WERI-Rb-1 (cell line): ENCODE measurements around the gene HNRNPA1L2.
"Not testable (repeated sequence)": the region's sequence is repeated elsewhere in the genome, so short reads cannot be mapped to it uniquely, and the experiment has no call there.

ENCODE experiments used
- DNase-seq: peaks from one replicate; pipeline ENCODE4 v3.0.0-alpha.2; 2020
- H3K27ac ChIP-seq: fragments of 250-450 bp; sonication (Bioruptor Pico); 2 replicates; pipeline ENCODE4 v1.5.1; 2020; ENCODE audit warnings: mild to moderate bottlenecking, moderate library complexity
- H3K27me3 ChIP-seq: fragments of 250-450 bp; sonication (Bioruptor Pico); 2 replicates; pipeline ENCODE4 v1.5.1; 2021; ENCODE audit warnings: mild to moderate bottlenecking, low read depth, moderate library complexity; ENCODE audit not compliant: insufficient read depth, severe bottlenecking
- H3K36me3 ChIP-seq: fragments of 250-450 bp; sonication (Bioruptor Pico); 2 replicates; pipeline ENCODE4 v1.5.1; 2020; ENCODE audit warnings: mild to moderate bottlenecking, moderate library complexity
- H3K4me3 ChIP-seq: 2 replicates; pipeline ENCODE4 v1.5.1; 2011; ENCODE audit warnings: low read depth, mild to moderate bottlenecking, control low read depth, low read length
- H3K9me3 ChIP-seq: fragments of 250-450 bp; sonication (Bioruptor Pico); 2 replicates; pipeline ENCODE4 v1.5.1; 2021; ENCODE audit warnings: mild to moderate bottlenecking, moderate library complexity; ENCODE audit not compliant: severe bottlenecking
- TF ChIP-seq, protein P1 (sequence below): IDR thresholded peaks from 2 replicates; pipeline ENCODE4 v1.5.1; 2011; ENCODE audit warnings: low read depth, mild to moderate bottlenecking, control low read depth, inconsistent platforms, low read length

HNRNPA1L2 gene

DNA sequence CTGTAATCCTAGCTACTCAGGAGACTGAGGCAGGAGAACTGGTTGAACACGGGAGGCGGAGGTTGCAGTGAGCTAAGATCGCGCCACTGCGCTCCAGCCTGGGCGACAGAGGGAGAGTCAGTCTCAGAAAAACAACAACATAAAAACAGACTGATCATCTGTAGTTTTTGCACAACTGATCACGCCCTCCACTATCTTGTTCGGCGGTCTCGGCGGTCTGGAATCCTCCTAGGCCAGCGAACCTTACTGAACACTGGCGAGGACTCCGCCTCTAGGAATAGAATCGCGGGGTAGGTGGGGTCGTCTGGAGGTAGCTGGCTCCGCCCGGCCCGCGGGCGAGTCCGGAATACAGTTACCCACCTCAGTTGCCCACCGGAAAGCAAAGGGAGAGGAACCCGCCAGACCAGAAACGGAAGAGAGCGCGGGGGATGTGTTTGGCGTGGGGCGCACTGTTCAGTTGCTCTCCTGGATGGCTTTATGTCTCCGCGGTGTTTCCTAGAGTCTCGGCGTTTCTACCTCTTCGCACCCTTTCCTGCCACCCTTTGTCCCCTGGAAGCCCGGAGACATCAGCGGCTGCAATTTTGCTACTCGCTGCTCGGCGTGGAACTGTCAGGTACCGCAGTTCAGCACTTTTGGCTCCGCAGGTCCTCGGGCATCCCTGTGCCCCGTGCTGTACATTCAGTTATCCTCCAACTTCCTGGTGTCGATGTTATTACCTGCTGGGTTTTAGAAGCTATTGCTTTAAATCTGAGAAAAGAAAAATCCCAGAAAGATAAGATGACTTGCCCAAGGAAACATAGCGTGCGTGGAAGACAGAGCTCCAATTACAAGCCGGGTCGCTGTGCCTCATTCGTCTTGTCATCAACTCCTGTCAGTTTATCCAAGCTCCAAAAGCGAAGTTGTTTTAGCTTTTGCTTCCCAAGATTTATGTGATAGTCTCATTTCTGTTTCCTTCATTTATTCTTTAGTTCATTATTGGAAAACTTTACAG is 24.9 kb upstream of the HNRNPA1L2 start:
- TF ChIP-seq, protein P1, sequence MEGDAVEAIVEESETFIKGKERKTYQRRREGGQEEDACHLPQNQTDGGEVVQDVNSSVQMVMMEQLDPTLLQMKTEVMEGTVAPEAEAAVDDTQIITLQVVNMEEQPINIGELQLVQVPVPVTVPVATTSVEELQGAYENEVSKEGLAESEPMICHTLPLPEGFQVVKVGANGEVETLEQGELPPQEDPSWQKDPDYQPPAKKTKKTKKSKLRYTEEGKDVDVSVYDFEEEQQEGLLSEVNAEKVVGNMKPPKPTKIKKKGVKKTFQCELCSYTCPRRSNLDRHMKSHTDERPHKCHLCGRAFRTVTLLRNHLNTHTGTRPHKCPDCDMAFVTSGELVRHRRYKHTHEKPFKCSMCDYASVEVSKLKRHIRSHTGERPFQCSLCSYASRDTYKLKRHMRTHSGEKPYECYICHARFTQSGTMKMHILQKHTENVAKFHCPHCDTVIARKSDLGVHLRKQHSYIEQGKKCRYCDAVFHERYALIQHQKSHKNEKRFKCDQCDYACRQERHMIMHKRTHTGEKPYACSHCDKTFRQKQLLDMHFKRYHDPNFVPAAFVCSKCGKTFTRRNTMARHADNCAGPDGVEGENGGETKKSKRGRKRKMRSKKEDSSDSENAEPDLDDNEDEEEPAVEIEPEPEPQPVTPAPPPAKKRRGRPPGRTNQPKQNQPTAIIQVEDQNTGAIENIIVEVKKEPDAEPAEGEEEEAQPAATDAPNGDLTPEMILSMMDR, result no peak
- DNase-seq, result peak; percentile 78
- H3K9me3 ChIP-seq, result no peaks in the 10 kb centered on the region

GRCh38 chr13:52631083-52631690 is 11.0 kb upstream of the HNRNPA1L2 start:
- H3K27ac ChIP-seq, H3K36me3 ChIP-seq, H3K27me3 ChIP-seq, H3K4me3 ChIP-seq, DNase-seq, H3K9me3 ChIP-seq: not testable (repeated sequence)

More for the DNA sequence above, 24.9 kb upstream of the HNRNPA1L2 start:
- Histone ChIP-seq H3K4me3 (peak overlapping the region; percentile 82), H3K27ac (no peak overlapping the region), H3K36me3 (no peaks in the 10 kb centered on the region), H3K27me3 (no peaks in the 10 kb centered on the region)

- no peak for DNase-seq
- TF ChIP-seq, protein P1, result no peak
- H3K27me3 ChIP-seq, result no peaks in the 10 kb centered on the region
- no peaks in the 10 kb centered on the region for H3K36me3 ChIP-seq
- H3K4me3 ChIP-seq, result no peak overlapping the region
- no peaks in the 10 kb centered on the region for H3K9me3 ChIP-seq
- no peak overlapping the region for H3K27ac ChIP-seq
Measured at GRCh38 chr13:52638666-52639328, 3.4 kb upstream of the HNRNPA1L2 start.

GRCh38 chr13:52644108-52644507 is 1.9 kb downstream of the HNRNPA1L2 start:
- Histone ChIP-seq H3K4me3 (no peak overlapping the region), H3K27ac (no peak overlapping the region), H3K27me3 (no peaks in the 10 kb centered on the region), H3K36me3 (no peaks in the 10 kb centered on the region), H3K9me3 (no peaks in the 10 kb centered on the region)
- TF ChIP-seq, protein P1, result no peak
- DNase-seq, result no peak

DNA sequence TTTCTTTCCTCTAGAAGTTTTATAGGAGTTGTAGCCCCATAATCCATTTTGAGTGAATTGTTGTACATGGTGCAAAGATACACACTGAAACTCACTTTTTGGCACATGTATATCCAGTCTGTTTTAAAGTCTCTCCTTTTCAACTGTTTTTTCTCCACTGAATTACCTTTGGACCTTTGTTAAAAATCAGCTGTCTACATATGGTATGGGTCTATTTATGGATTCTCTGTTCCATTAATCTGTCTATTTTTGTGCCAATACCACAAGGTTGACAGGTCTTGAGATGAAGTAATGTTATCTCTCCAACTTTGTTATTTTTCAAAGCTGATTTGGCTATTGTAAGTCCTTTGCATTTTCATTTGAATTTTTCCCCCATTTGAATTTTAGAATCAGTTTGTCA is 4.7 kb downstream of the HNRNPA1L2 start:
- no peaks in the 10 kb centered on the region for H3K27me3 ChIP-seq
- TF ChIP-seq, protein P1, result no peak
- H3K36me3 ChIP-seq, result peaks cover 3% of the 10 kb centered on the region; the same call in 1 of the 2 replicates
- no peak for DNase-seq
- no peak overlapping the region for H3K27ac ChIP-seq
- H3K9me3 ChIP-seq, result no peaks in the 10 kb centered on the region
- H3K4me3 ChIP-seq, result no peak overlapping the region

DNA sequence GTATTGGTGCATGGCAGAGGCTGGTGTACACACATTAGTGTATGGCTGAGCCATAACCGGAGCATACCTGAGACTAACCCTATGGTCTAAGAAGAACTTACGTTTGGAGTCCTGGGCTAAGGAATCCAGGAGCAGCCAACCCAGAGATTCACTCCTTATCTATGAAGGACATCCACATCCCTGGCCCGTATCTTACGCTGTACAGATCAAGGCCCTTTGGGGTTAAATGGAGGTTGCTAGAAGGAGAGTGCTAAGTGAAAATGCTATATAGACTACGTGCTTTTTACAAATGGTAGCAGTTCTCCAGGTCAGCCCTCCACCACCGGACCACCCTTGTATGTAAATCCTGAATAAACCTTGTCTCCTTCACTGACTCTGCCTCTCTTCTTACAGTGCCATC is 8.5 kb downstream of the HNRNPA1L2 start:
- H3K27ac ChIP-seq, result no peak overlapping the region

More for the DNA sequence above, 8.5 kb downstream of the HNRNPA1L2 start:
- TF ChIP-seq, protein P1, result no peak
- H3K4me3 ChIP-seq, result peak overlapping the region; percentile 82
- no peaks in the 10 kb centered on the region for H3K9me3 ChIP-seq
- DNase-seq, result no peak
- H3K36me3 ChIP-seq, result peaks cover 3% of the 10 kb centered on the region; the same call in 1 of the 2 replicates
- H3K27me3 ChIP-seq, result no peaks in the 10 kb centered on the region
